ENCODE measurements around the gene FSTL3. TPM values are rescaled to one million over a fixed set of nuclear protein-coding genes. Genes with fewer than 3 reads are reported as not detected.
"Not testable (repeated sequence)": the region's sequence is repeated elsewhere in the genome, so short reads cannot be mapped to it uniquely, and the experiment has no call there.

The FSTL3 gene
- total RNA-seq, 1 experiment from 2014 or later, result 6.8 TPM

DNA sequence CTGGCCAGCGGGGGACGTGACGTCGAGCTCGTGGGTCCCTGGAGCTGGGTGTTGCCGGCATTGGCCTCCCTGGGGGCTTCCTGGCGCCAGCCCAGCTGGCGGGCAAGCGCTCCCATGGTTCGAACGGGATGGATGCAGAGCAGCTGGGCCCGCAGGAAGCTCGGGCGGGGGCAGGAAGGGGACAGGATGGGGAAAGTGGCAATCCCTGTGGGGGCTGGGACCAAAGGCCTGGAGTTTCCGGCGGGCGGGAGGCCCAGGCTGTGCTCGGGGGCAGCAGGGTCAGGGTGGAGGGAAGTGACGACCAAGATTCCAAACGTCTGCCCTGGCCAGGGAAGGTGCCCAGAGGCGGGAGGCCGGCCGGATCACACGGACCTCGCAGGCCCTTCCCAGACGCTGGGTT is 51.8 kb downstream of the FSTL3 start:
- H3K4ac ChIP-seq (ENCODE audit: low read depth, low read length), result no peak overlapping the region
- H4K8ac ChIP-seq (replicated peaks; ENCODE audit: insufficient read length, low read depth, low read length), result no peak overlapping the region
- no peak overlapping the region for H3K18ac ChIP-seq (ENCODE audit: insufficient read length, low read depth, low read length)
- no peak overlapping the region for H3K23ac ChIP-seq (ENCODE audit: insufficient read length, low read depth, low read length)
- no peak overlapping the region for H2BK20ac ChIP-seq (ENCODE audit: low read depth, low read length, poor library complexity, severe bottlenecking)
- H2BK5ac ChIP-seq (ENCODE audit: insufficient read length, low read length), result no peak overlapping the region
- no peaks in the 10 kb centered on the region for H3K27me3 Mint-ChIP-seq (ENCODE audit: low read depth)
- peaks cover 2 to 9% (median 5%) of the 10 kb centered on the region in 3 experiments; a peak in 6 of 7 replicates for H3K36me3 Mint-ChIP-seq (ENCODE audit: insufficient read depth in 1 of 3, low read depth in 3 of 3)
- H4K5ac ChIP-seq (ENCODE audit: insufficient read length, low read depth, low read length), result no peak overlapping the region
- H3K9me3 ChIP-seq (ENCODE audit: control insufficient read depth, low read depth, low read length), result no peaks in the 10 kb centered on the region
- no peaks in the 10 kb centered on the region for H3K79me2 ChIP-seq (ENCODE audit: insufficient read depth, low read length)
- no peak overlapping the region for H3K4me2 ChIP-seq (ENCODE audit: insufficient read depth, insufficient read length, low read length)
- no peak overlapping the region for H2BK12ac ChIP-seq (ENCODE audit: insufficient read length, low read depth, low read length)
- H4K20me1 ChIP-seq (ENCODE audit: control insufficient read depth, insufficient read depth, insufficient read length), result no peaks in the 10 kb centered on the region
- DNase-seq, result no peak
- H3K9me3 Mint-ChIP-seq, result no peaks in the 10 kb centered on the region
- no CpG with 5 or more reads among the region's 26 CpGs for WGBS (ENCODE audit: extremely low coverage, insufficient read length, low lambda C conversion rate)
- H2BK120ac ChIP-seq (ENCODE audit: low read depth, low read length, poor library complexity, severe bottlenecking), result no peak overlapping the region
- no peak overlapping the region for H4K91ac ChIP-seq (ENCODE audit: insufficient read length, low read depth, low read length)
- TF ChIP-seq, protein P1, sequence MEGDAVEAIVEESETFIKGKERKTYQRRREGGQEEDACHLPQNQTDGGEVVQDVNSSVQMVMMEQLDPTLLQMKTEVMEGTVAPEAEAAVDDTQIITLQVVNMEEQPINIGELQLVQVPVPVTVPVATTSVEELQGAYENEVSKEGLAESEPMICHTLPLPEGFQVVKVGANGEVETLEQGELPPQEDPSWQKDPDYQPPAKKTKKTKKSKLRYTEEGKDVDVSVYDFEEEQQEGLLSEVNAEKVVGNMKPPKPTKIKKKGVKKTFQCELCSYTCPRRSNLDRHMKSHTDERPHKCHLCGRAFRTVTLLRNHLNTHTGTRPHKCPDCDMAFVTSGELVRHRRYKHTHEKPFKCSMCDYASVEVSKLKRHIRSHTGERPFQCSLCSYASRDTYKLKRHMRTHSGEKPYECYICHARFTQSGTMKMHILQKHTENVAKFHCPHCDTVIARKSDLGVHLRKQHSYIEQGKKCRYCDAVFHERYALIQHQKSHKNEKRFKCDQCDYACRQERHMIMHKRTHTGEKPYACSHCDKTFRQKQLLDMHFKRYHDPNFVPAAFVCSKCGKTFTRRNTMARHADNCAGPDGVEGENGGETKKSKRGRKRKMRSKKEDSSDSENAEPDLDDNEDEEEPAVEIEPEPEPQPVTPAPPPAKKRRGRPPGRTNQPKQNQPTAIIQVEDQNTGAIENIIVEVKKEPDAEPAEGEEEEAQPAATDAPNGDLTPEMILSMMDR (conservative IDR thresholded peaks at IDR 0.05), result no peak
- H3K27ac ChIP-seq (ENCODE audit: insufficient read length, low read depth, low read length), result no peak overlapping the region
- H2BK15ac ChIP-seq (ENCODE audit: low read depth, low read length), result no peak overlapping the region
- no peaks in the 10 kb centered on the region for H3K23me2 ChIP-seq (ENCODE audit: insufficient read length, low read depth, low read length, poor library complexity, severe bottlenecking)
- no peak overlapping the region for H3K4me3 Mint-ChIP-seq
- H2AFZ ChIP-seq (ENCODE audit: low read length), result no peak overlapping the region
- H3T11ph ChIP-seq (ENCODE audit: low read length), result no peak overlapping the region
- no peaks in the 10 kb centered on the region for H3K4me1 Mint-ChIP-seq
- H2AK5ac ChIP-seq (ENCODE audit: insufficient read length, low read length), result no peak overlapping the region
- H3K27ac Mint-ChIP-seq, result no peak overlapping the region
- no peak overlapping the region for H3K9ac ChIP-seq (ENCODE audit: extremely low read depth, insufficient read length, low read length)
- no peaks in the 10 kb centered on the region for H3K4me1 ChIP-seq (ENCODE audit: insufficient read depth, low read length)
- H3K14ac ChIP-seq (ENCODE audit: insufficient read depth, low read length), result no peak overlapping the region
- H3K27me3 ChIP-seq (ENCODE audit: insufficient read depth, low read length), result no peaks in the 10 kb centered on the region
- no peak overlapping the region for H3K56ac ChIP-seq (ENCODE audit: insufficient read length, low read depth, low read length)
- H3K79me1 ChIP-seq (ENCODE audit: insufficient read depth, low read depth, low read length, poor library complexity, severe bottlenecking), result no peaks in the 10 kb centered on the region

DNA sequence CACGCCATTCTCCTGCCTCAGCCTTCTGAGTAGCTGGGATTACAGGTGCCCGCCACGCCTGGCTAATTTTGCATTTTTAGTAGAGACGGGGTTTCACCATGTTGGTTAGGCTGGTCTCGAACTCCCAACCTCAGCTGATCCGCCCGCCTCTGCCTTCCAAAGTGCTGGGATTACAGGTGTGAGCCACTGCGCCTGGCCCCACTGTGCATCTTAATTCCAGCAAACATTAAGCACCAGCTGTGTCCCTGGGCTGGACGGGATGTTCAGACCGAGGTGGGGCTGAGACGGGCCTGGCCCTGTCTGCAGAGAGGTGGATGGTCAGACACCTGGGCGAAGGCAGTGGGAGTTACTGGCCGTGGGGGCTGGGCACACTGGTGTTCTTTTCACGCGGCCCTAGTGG is 53.4 kb downstream of the FSTL3 start:
- H2BK5ac ChIP-seq (ENCODE audit: insufficient read length, low read length); H2BK120ac ChIP-seq (ENCODE audit: low read depth, low read length, poor library complexity, severe bottlenecking); H3K18ac ChIP-seq (ENCODE audit: insufficient read length, low read depth, low read length); H3K4me3 Mint-ChIP-seq; DNase-seq; H3K27ac Mint-ChIP-seq; H3K9me3 ChIP-seq (ENCODE audit: control insufficient read depth, low read depth, low read length); H2BK15ac ChIP-seq (ENCODE audit: low read depth, low read length); H3K14ac ChIP-seq (ENCODE audit: insufficient read depth, low read length); H3K4me2 ChIP-seq (ENCODE audit: insufficient read depth, insufficient read length, low read length); H3K23me2 ChIP-seq (ENCODE audit: insufficient read length, low read depth, low read length, poor library complexity, severe bottlenecking); H4K5ac ChIP-seq (ENCODE audit: insufficient read length, low read depth, low read length); H4K20me1 ChIP-seq (ENCODE audit: control insufficient read depth, insufficient read depth, insufficient read length); H3K79me1 ChIP-seq (ENCODE audit: insufficient read depth, low read depth, low read length, poor library complexity, severe bottlenecking); H3K36me3 Mint-ChIP-seq (ENCODE audit: insufficient read depth in 1 of 3, low read depth in 3 of 3); H3K9ac ChIP-seq (ENCODE audit: extremely low read depth, insufficient read length, low read length); H4K91ac ChIP-seq (ENCODE audit: insufficient read length, low read depth, low read length); H2BK20ac ChIP-seq (ENCODE audit: low read depth, low read length, poor library complexity, severe bottlenecking); H3K27me3 Mint-ChIP-seq (ENCODE audit: low read depth); H4K8ac ChIP-seq (replicated peaks; ENCODE audit: insufficient read length, low read depth, low read length); H2AK5ac ChIP-seq (ENCODE audit: insufficient read length, low read length); H3K79me2 ChIP-seq (ENCODE audit: insufficient read depth, low read length); H3K9me3 Mint-ChIP-seq; H3T11ph ChIP-seq (ENCODE audit: low read length); H2AFZ ChIP-seq (ENCODE audit: low read length); H3K4me1 ChIP-seq (ENCODE audit: insufficient read depth, low read length); H3K23ac ChIP-seq (ENCODE audit: insufficient read length, low read depth, low read length); H2BK12ac ChIP-seq (ENCODE audit: insufficient read length, low read depth, low read length); H3K27ac ChIP-seq (ENCODE audit: insufficient read length, low read depth, low read length); H3K4me1 Mint-ChIP-seq; H3K27me3 ChIP-seq (ENCODE audit: insufficient read depth, low read length); H3K4ac ChIP-seq (ENCODE audit: low read depth, low read length); H3K56ac ChIP-seq (ENCODE audit: insufficient read length, low read depth, low read length): not testable (repeated sequence)
- WGBS (ENCODE audit: extremely low coverage, insufficient read length, low lambda C conversion rate), result no CpG with 5 or more reads among the region's 15 CpGs

All from H9 (cell line).